Retinal pigment epithelial cell (primary cell): ENCODE results near the gene TAF1B.
"Not testable (repeated sequence)": the region's sequence is repeated elsewhere in the genome, so short reads cannot be mapped to it uniquely, and the experiment has no call there.

Source experiments
- DNase-seq: peaks from one replicate; pipeline ENCODE4 v3.0.0-alpha.2; 2010; ENCODE audit warnings: low read depth
- H3K4me3 ChIP-seq: 2 replicates; pipeline ENCODE4 v1.5.1; 2011; ENCODE audit warnings: mild to moderate bottlenecking, low read length, control low read depth, moderate library complexity
- CTCF ChIP-seq: conservative IDR thresholded peaks from 2 replicates; pipeline ENCODE4 v1.5.1; 2011; ENCODE audit warnings: low read depth, low read length, control low read depth, inconsistent platforms

TAF1B gene

GRCh38 chr2:9844036-9844483 is 786 bp downstream of the TAF1B start:
- H3K4me3 ChIP-seq: peak overlapping the region; percentile 90
- no peak for DNase-seq
- no peak for TF ChIP-seq CTCF

GRCh38 chr2:9844576-9844975 is 1.3 kb downstream of the TAF1B start:
- H3K4me3 ChIP-seq: peak overlapping the region; percentile 90
- no peak for TF ChIP-seq CTCF
- no peak for DNase-seq

GRCh38 chr2:9846554-9846953 is 3.3 kb downstream of the TAF1B start:
- no peak overlapping the region for H3K4me3 ChIP-seq
- TF ChIP-seq CTCF: no peak
- DNase-seq: no peak

GRCh38 chr2:9847140-9847539 is 3.9 kb downstream of the TAF1B start:
- H3K4me3 ChIP-seq: no peak overlapping the region
- no peak for DNase-seq
- TF ChIP-seq CTCF: no peak

GRCh38 chr2:9852881-9853280 is 9.6 kb downstream of the TAF1B start:
- TF ChIP-seq CTCF: no peak
- H3K4me3 ChIP-seq: no peak overlapping the region

GRCh38 chr2:9857814-9858729 is 14.8 kb downstream of the TAF1B start:
- no peak for DNase-seq
- no peak for TF ChIP-seq CTCF

More at GRCh38 chr2:9852881-9853280, 9.6 kb downstream of the TAF1B start:
- DNase-seq: no peak

GRCh38 chr2:9858730-9859068 is 15.4 kb downstream of the TAF1B start:
- DNase-seq: no peak
- H3K4me3 ChIP-seq: no peak overlapping the region
- no peak for TF ChIP-seq CTCF

More at GRCh38 chr2:9857814-9858729, 14.8 kb downstream of the TAF1B start:
- H3K4me3 ChIP-seq: no peak overlapping the region

GRCh38 chr2:9860922-9861580 is 17.8 kb downstream of the TAF1B start:
- H3K4me3 ChIP-seq, DNase-seq: not testable (repeated sequence)
